Esophagus squamous epithelium (tissue), 5 donors: ENCODE data around the gene CRYBB2. TPM values are rescaled to one million over a fixed set of nuclear protein-coding genes. Genes with fewer than 3 reads are reported as not detected.
"Not testable (repeated sequence)": the region's sequence is repeated elsewhere in the genome, so short reads cannot be mapped to it uniquely, and the experiment has no call there.

Source experiments
- DNase-seq: peaks from one replicate; lab custom pipeline; 2025; lab: John Stamatoyannopoulos, UW
- H3K27ac ChIP-seq, 4 donors: fragments of 200-600 bp; sonication (generic); one replicate each; pipeline ENCODE4 v1.5.1; 2016 to 2019; ENCODE audit warnings: mild to moderate bottlenecking in 1 of 4
- H3K27me3 ChIP-seq, 4 donors: fragments of 200-600 bp; sonication (generic); 1 replicate in 3 of 4; 2 replicates in 1 of 4; pipeline versions ENCODE4 v1.5.1 to v1.6.0; 2017 to 2021; ENCODE audit warnings: antibody characterized with exemption in 1 of 4
- H3K36me3 ChIP-seq, 3 donors: fragments of 200-600 bp; sonication (generic); one replicate each; pipeline ENCODE4 v1.5.1; 2016 to 2019
- H3K4me1 ChIP-seq, 3 donors: fragments of 200-600 bp; sonication (generic); one replicate each; pipeline ENCODE4 v1.5.1; 2017 to 2019
- H3K4me3 ChIP-seq, 4 donors: fragments of 200-600 bp; sonication (generic); 1 replicate in 3 of 4; 2 replicates in 1 of 4; pipeline ENCODE4 v1.5.1; 2016 to 2019; ENCODE audit warnings: mild to moderate bottlenecking in 2 of 4, moderate library complexity in 1 of 4
- H3K9me3 ChIP-seq, 3 donors: fragments of 200-600 bp; sonication (generic); one replicate each; pipeline ENCODE4 v1.5.1; 2016 to 2019
- POLR2A ChIP-seq, 4 donors: fragments of 450-650 bp; IDR thresholded peaks; one replicate each; pipeline ENCODE4 v1.6.1; 2017; ENCODE audit warnings: antibody characterized with exemption in 4 of 4, mild to moderate bottlenecking in 4 of 4, moderate library complexity in 3 of 4
- WGBS, 2 donors: methylation state at CpG; one replicate each; pipeline ENCODE4 v1.1.5; 2018; 5-methylcytosine and 5-hydroxymethylcytosine counted together
- intact Hi-C: fragments of 100-400 bp; cut with DNase I; formaldehyde crosslinking; loops from one replicate; pipeline ENCODE4 v1.15.0; 2022
- total RNA-seq, 4 donors: library from RNA; depleted of rRNA; stranded (reverse); fragments of >200 nt; gene quantifications; one replicate each; pipeline ENCODE4 v1.1.0, GENCODE V29; 2016
- TF ChIP-seq, protein P1 (sequence below), 6 experiments: fragments of 450-650 bp in 4 of 6; fragments of 200-600 bp in 2 of 6; sonication (generic) in 2 of 6; IDR thresholded peaks; one replicate each; pipeline ENCODE4 v1.5.1; 2016 to 2019; ENCODE audit warnings: antibody characterized with exemption in 6 of 6, mild to moderate bottlenecking in 4 of 6, moderate library complexity in 4 of 6
- donor health status: DM: yes; HTN: yes; CAD: no.

Gene CRYBB2
- total RNA-seq, 4 donors from 2014 or later = not detected

DNA sequence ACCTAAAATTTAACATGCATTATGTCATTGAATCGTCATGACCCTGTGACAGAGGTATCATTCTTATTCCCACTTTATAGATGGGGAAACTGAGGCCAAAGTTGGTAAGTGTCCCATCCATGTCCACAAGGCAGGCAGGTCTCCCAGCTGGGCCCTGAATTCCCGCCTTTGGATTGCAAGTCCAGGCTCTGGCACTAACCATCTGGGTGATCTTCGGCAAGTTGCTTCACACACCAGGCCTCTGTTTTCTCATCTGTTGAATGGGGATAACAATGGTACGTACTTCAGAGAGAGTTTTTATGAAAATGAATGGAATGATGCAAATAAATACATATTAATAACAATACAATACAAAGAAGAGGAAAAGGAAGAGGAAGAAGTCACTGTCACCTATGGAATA lies 16.4 kb upstream of the CRYBB2 start:
- H3K4me1 ChIP-seq = no peaks in the 10 kb centered on the region
- no peak for DNase-seq
- H3K27me3 ChIP-seq = no peaks in the 10 kb centered on the region
- no peak overlapping the region for H3K27ac ChIP-seq
- no peak overlapping the region for H3K4me3 ChIP-seq
- WGBS, 2 donors = 75 to 83% methylated on average over 4 of the region's 4 CpGs
- H3K36me3 ChIP-seq = peaks cover 0 to 61% (median 0%) of the 10 kb centered on the region in 3 donors
- intact Hi-C loops = no loop called here
- TF ChIP-seq POLR2A (IDR thresholded peaks at IDR 0.05) = no peak
- TF ChIP-seq, protein P1, sequence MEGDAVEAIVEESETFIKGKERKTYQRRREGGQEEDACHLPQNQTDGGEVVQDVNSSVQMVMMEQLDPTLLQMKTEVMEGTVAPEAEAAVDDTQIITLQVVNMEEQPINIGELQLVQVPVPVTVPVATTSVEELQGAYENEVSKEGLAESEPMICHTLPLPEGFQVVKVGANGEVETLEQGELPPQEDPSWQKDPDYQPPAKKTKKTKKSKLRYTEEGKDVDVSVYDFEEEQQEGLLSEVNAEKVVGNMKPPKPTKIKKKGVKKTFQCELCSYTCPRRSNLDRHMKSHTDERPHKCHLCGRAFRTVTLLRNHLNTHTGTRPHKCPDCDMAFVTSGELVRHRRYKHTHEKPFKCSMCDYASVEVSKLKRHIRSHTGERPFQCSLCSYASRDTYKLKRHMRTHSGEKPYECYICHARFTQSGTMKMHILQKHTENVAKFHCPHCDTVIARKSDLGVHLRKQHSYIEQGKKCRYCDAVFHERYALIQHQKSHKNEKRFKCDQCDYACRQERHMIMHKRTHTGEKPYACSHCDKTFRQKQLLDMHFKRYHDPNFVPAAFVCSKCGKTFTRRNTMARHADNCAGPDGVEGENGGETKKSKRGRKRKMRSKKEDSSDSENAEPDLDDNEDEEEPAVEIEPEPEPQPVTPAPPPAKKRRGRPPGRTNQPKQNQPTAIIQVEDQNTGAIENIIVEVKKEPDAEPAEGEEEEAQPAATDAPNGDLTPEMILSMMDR (IDR thresholded peaks at IDR 0.05) = no peak
- no peaks in the 10 kb centered on the region for H3K9me3 ChIP-seq

- intact Hi-C loops, H3K4me1 ChIP-seq, H3K4me3 ChIP-seq, H3K27ac ChIP-seq, H3K27me3 ChIP-seq, H3K9me3 ChIP-seq, DNase-seq: not testable (repeated sequence)
- peaks cover 0 to 48% (median 0%) of the 10 kb centered on the region in 3 donors for H3K36me3 ChIP-seq
- 60 to 79% methylated on average over 3 to 4 of the region's 7 CpGs for WGBS, 2 donors
These were observed 14.9 kb upstream of the CRYBB2 start for GRCh38 chr22:25204547-25204946.

DNA sequence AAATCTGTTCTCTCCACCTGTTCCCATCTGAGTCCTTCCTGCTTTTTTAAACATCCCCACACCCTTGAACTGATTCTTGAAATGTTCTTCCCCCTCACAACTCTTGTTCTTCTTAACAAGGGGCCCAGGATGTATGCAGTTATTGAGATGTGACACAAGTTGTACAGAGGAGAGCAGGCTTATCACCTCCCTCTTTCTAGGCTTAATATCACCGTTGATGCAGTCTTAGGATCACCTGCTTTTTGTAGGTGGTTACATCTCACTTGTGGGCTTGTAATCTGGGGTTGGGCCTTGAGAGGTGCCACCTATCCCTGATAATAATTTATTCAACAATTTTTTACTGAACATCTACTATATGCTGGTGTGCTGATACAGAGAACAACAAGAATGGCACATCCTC lies 13.6 kb upstream of the CRYBB2 start:
- TF ChIP-seq, protein P1 (IDR thresholded peaks at IDR 0.05) = no peak
- TF ChIP-seq POLR2A (IDR thresholded peaks at IDR 0.05) = no peak
- H3K4me3 ChIP-seq = no peak overlapping the region
- no peaks in the 10 kb centered on the region for H3K9me3 ChIP-seq
- no peaks in the 10 kb centered on the region for H3K4me1 ChIP-seq
- WGBS, 2 donors = 80 to 86% methylated on average over 1 of the region's 1 CpG
- DNase-seq = no peak
- intact Hi-C loops = no loop called here
- H3K27ac ChIP-seq = no peak overlapping the region
- H3K36me3 ChIP-seq = peaks cover 0 to 35% (median 0%) of the 10 kb centered on the region in 3 donors
- H3K27me3 ChIP-seq = no peaks in the 10 kb centered on the region

DNA sequence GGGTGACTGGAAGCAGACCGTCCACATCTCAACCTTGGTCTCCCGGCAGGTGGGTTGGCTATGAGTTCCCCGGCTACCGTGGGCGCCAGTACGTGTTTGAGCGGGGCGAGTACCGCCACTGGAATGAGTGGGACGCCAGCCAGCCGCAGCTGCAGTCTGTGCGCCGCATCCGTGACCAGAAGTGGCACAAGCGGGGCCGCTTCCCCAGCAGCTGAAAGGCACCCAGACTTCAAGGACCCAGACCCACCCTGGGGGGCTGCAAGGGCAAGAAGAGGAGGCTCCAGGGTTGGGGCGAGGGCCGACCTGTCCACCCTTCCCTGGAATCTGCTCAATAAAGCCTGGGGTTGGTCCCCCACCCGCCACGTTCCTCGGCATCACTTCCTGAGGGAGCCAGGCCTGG lies 12.4 kb upstream of the CRYBB2 start:
- no peak for TF ChIP-seq POLR2A (IDR thresholded peaks at IDR 0.05)
- TF ChIP-seq, protein P1 (IDR thresholded peaks at IDR 0.05) = no peak
- Histone ChIP-seq H3K4me3 (no peak overlapping the region), H3K4me1 (no peaks in the 10 kb centered on the region), H3K27ac (no peak overlapping the region), H3K9me3 (no peaks in the 10 kb centered on the region), H3K27me3 (no peaks in the 10 kb centered on the region), H3K36me3 (peaks cover 0 to 25% (median 0%) of the 10 kb centered on the region in 3 donors)
- 91 to 94% methylated on average over 10 to 13 of the region's 21 CpGs for WGBS, 2 donors
- DNase-seq = no peak
- intact Hi-C loops = no loop called here

- Histone ChIP-seq H3K27ac (no peak overlapping the region), H3K27me3 (no peaks in the 10 kb centered on the region), H3K4me3 (no peak overlapping the region), H3K9me3 (no peaks in the 10 kb centered on the region), H3K36me3 (peaks cover 0 to 19% (median 0%) of the 10 kb centered on the region in 3 donors), H3K4me1 (no peaks in the 10 kb centered on the region)
- 83 to 85% methylated on average over 1 to 2 of the region's 2 CpGs for WGBS, 2 donors
- no peak for TF ChIP-seq POLR2A (IDR thresholded peaks at IDR 0.05)
- TF ChIP-seq, protein P1 (IDR thresholded peaks at IDR 0.05) = no peak
- no peak for DNase-seq
- intact Hi-C loops = no loop called here
These were observed 11.8 kb upstream of the CRYBB2 start for GRCh38 chr22:25207553-25208157.
